ENCODE data around the gene GAR1. TPM values are rescaled to one million over a fixed set of nuclear protein-coding genes. Genes with fewer than 3 reads are reported as not detected.
"Not testable (repeated sequence)": the region's sequence is repeated elsewhere in the genome, so short reads cannot be mapped to it uniquely, and the experiment has no call there.

Gene GAR1
- 5.9 TPM for total RNA-seq
- polyA plus RNA-seq, result 33.4 TPM
- long read RNA-seq, donor 1, result 0 reads
- long read RNA-seq, donor 2, result 0 reads
- long read RNA-seq, donor 3, transcript GAR1-201 (7 exons, 1,224 nt), result major isoform, 5 of 35 reads
- long read RNA-seq, donor 3, partial matches to known transcripts, result 28 of 35 reads
- long read RNA-seq, donor 3, other reads (novel, unspliced or antisense), result 0 of 35 reads
- long read RNA-seq, donor 4, transcript GAR1-201 (7 exons, 1,224 nt), result major isoform, 5 of 22 reads
- long read RNA-seq, donor 4, partial matches to known transcripts, result 14 of 22 reads
- long read RNA-seq, donor 4, other reads (novel, unspliced or antisense), result 0 of 22 reads
- long read RNA-seq, donor 5, transcript GAR1-201 (7 exons, 1,224 nt), result major isoform, 10 of 49 reads
- long read RNA-seq, donor 5, partial matches to known transcripts, result 36 of 49 reads
- long read RNA-seq, donor 5, other reads (novel, unspliced or antisense), result 0 of 49 reads
- long read RNA-seq, donor 6, partial matches to known transcripts, result 0 of 4 reads
- long read RNA-seq, donor 6, other reads (novel, unspliced or antisense), result 0 of 4 reads
- long read RNA-seq, donor 7, partial matches to known transcripts, result 5 of 11 reads
- long read RNA-seq, donor 7, other reads (novel, unspliced or antisense), result 0 of 11 reads
- long read RNA-seq, donor 8, partial matches to known transcripts, result 0 of 1 reads
- long read RNA-seq, donor 8, other reads (novel, unspliced or antisense), result 0 of 1 reads
- long read RNA-seq, donor 9, partial matches to known transcripts, result 0 of 4 reads
- long read RNA-seq, donor 9, other reads (novel, unspliced or antisense), result 0 of 4 reads
- long read RNA-seq, donor 10, partial matches to known transcripts, result 0 of 4 reads
- long read RNA-seq, donor 10, other reads (novel, unspliced or antisense), result 0 of 4 reads

DNA sequence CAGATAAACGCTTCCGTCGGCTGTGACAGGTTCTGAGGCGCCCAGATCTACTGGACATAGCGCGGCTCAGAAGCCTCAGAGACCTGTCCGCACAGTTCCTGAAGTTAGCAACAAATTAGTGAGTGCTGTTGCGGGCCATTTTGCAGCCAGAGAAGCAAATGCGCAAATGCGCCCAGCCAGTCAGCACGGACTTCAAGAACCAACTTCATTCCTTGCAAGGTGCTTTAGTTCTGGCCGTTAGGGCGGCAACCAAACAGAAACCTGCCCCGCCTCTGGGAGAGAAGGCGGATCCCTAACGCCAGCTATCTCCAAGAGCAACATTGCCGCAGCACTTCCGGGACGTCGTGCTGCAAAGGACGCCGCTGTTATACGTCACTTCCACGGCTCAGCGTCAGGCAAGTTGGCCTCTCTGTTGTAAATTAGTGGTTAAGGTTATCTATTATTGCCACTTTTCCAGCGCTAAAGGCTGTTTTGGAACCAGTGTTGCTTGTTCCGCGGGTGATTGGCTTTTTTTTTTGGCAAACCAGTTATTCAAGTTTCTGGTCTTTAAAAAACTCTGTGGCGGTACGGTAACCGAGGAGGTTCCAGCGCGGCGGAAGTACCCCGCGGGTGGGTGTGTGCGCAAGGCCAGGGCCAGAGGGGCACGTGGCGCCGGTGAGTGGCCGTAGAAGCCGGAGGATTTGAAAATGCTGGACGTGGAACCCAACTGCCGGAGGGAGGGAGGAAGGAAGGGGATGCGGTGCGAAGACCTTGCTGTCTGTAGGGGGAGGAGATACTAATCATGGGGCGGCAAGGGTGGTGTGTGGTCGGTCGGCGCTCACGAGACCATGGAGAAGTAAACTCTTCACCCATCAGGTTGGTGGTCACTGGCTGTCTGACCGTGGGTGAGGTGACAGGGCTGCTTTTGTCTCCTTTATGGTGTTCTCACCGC is at the start of gene GAR1:
GAR1 (plus strand) TSS at position 612 of the 931 bp plus-strand sequence. CDS start 403 bp downstream, outside the sequence.
- H3K9me3 ChIP-seq (ENCODE audit: control insufficient read depth in 2 of 2, insufficient read depth in 1 of 2, low read length in 1 of 2), result no peaks in the 10 kb centered on the region
- under 1% methylated on average over 53 of the region's 53 CpGs for WGBS
- H3K36me3 ChIP-seq (ENCODE audit: control insufficient read depth in 2 of 2, insufficient read depth in 2 of 2, low read length in 1 of 2), result peaks cover 2 to 21% of the 10 kb centered on the region in 2 donors
- no peaks in the 10 kb centered on the region for H3K27me3 ChIP-seq (ENCODE audit: control insufficient read depth in 2 of 2, insufficient read depth in 1 of 2, low read length in 1 of 2)
- peak within 1 kb of the TSS; percentile 69 to 90 for H3K27ac ChIP-seq (ENCODE audit: low read depth in 1 of 2, low read length in 1 of 2)
- DNase-seq (ENCODE audit: low read depth in 6 of 9, low spot score in 9 of 9), result peak; percentile 80 to 96 (median 89)
- H3K4me3 ChIP-seq (ENCODE audit: low read length in 2 of 2), result peak within 1 kb of the TSS; percentile 75 to 76
- H3K4me1 ChIP-seq (ENCODE audit: control insufficient read depth in 2 of 2, insufficient read depth in 2 of 2, low read length in 2 of 2), result peaks cover 8% of the 10 kb centered on the region in 2 donors

DNA sequence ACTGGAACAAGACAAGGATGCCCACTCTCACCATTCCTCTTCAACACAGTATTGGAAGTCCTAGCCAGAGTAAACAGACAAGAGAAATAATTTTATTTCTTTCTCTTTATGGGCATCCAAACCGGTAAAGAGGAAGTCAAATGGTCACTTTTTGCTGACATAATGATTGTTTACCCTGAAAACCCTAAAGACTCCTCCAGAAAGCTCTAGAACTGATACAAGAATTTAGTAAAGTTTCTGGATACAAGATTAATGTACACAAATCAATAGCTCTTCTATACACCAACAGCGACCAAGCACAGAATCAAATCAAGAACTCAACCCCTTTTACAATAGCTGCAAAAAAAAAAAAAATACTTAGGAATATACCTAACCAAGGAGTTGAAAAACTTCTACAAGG is 33.5 kb upstream of the GAR1 start:
- H3K27me3 ChIP-seq (ENCODE audit: control insufficient read depth in 2 of 2, insufficient read depth in 1 of 2, low read length in 1 of 2); H3K36me3 ChIP-seq (ENCODE audit: control insufficient read depth in 2 of 2, insufficient read depth in 2 of 2, low read length in 1 of 2); DNase-seq (ENCODE audit: low read depth in 6 of 9, low spot score in 9 of 9); H3K4me1 ChIP-seq (ENCODE audit: control insufficient read depth in 2 of 2, insufficient read depth in 2 of 2, low read length in 2 of 2); H3K9me3 ChIP-seq (ENCODE audit: control insufficient read depth in 2 of 2, insufficient read depth in 1 of 2, low read length in 1 of 2); H3K27ac ChIP-seq (ENCODE audit: low read depth in 1 of 2, low read length in 1 of 2); H3K4me3 ChIP-seq (ENCODE audit: low read length in 2 of 2): not testable (repeated sequence)
- WGBS, result 91% methylated on average over 2 of the region's 2 CpGs

GRCh38 chr4:109786846-109787245 is 28.7 kb upstream of the GAR1 start:
- 97% methylated on average over 1 of the region's 1 CpG for WGBS

DNA sequence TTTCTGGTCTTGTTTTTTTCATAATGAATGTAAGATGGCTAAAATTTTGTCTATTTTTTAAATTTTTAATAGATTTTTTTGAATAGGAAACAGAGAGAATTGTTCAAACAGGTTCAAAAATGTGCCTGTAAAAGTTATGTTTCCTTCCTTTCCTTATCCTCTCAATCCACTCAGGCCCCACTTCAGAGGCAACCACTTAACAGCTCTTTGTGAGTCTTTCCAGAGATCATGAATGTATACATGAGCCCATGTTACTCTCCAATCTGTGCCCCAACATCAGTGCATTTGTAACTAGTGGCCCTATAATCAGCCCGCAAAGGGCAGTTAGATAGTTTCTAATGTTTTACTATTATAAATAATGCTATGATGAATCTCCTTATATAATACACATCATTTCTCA is 27.8 kb upstream of the GAR1 start:
- DNase-seq (ENCODE audit: low read depth in 6 of 9, low spot score in 9 of 9), result no peak
- WGBS, result 100% methylated on average over 1 of the region's 1 CpG

More at GRCh38 chr4:109786846-109787245, 28.7 kb upstream of the GAR1 start:
- Histone ChIP-seq H3K4me3 (ENCODE audit: low read length in 2 of 2) (no peak overlapping the region), H3K27ac (ENCODE audit: low read depth in 1 of 2, low read length in 1 of 2) (no peak overlapping the region), H3K4me1 (ENCODE audit: control insufficient read depth in 2 of 2, insufficient read depth in 2 of 2, low read length in 2 of 2) (no peaks in the 10 kb centered on the region), H3K36me3 (ENCODE audit: control insufficient read depth in 2 of 2, insufficient read depth in 2 of 2, low read length in 1 of 2) (no peaks in the 10 kb centered on the region), H3K27me3 (ENCODE audit: control insufficient read depth in 2 of 2, insufficient read depth in 1 of 2, low read length in 1 of 2) (no peaks in the 10 kb centered on the region), H3K9me3 (ENCODE audit: control insufficient read depth in 2 of 2, insufficient read depth in 1 of 2, low read length in 1 of 2) (no peaks in the 10 kb centered on the region)
- DNase-seq (ENCODE audit: low read depth in 6 of 9, low spot score in 9 of 9), result no peak

GRCh38 chr4:109795059-109795458 is 20.5 kb upstream of the GAR1 start:
- WGBS, result 98% methylated on average over 6 of the region's 6 CpGs
- Histone ChIP-seq H3K9me3 (ENCODE audit: control insufficient read depth in 2 of 2, insufficient read depth in 1 of 2, low read length in 1 of 2) (peaks cover 0 to 7% of the 10 kb centered on the region in 2 donors), H3K27ac (ENCODE audit: low read depth in 1 of 2, low read length in 1 of 2) (no peak overlapping the region), H3K4me1 (ENCODE audit: control insufficient read depth in 2 of 2, insufficient read depth in 2 of 2, low read length in 2 of 2) (no peaks in the 10 kb centered on the region), H3K36me3 (ENCODE audit: control insufficient read depth in 2 of 2, insufficient read depth in 2 of 2, low read length in 1 of 2) (no peaks in the 10 kb centered on the region), H3K27me3 (ENCODE audit: control insufficient read depth in 2 of 2, insufficient read depth in 1 of 2, low read length in 1 of 2) (no peaks in the 10 kb centered on the region), H3K4me3 (ENCODE audit: low read length in 2 of 2) (no peak overlapping the region)
- no peak for DNase-seq (ENCODE audit: low read depth in 6 of 9, low spot score in 9 of 9)

More for the DNA sequence above, 27.8 kb upstream of the GAR1 start:
- Histone ChIP-seq H3K4me3 (ENCODE audit: low read length in 2 of 2) (no peak overlapping the region), H3K4me1 (ENCODE audit: control insufficient read depth in 2 of 2, insufficient read depth in 2 of 2, low read length in 2 of 2) (no peaks in the 10 kb centered on the region), H3K9me3 (ENCODE audit: control insufficient read depth in 2 of 2, insufficient read depth in 1 of 2, low read length in 1 of 2) (no peaks in the 10 kb centered on the region), H3K36me3 (ENCODE audit: control insufficient read depth in 2 of 2, insufficient read depth in 2 of 2, low read length in 1 of 2) (no peaks in the 10 kb centered on the region), H3K27me3 (ENCODE audit: control insufficient read depth in 2 of 2, insufficient read depth in 1 of 2, low read length in 1 of 2) (no peaks in the 10 kb centered on the region), H3K27ac (ENCODE audit: low read depth in 1 of 2, low read length in 1 of 2) (no peak overlapping the region)

DNA sequence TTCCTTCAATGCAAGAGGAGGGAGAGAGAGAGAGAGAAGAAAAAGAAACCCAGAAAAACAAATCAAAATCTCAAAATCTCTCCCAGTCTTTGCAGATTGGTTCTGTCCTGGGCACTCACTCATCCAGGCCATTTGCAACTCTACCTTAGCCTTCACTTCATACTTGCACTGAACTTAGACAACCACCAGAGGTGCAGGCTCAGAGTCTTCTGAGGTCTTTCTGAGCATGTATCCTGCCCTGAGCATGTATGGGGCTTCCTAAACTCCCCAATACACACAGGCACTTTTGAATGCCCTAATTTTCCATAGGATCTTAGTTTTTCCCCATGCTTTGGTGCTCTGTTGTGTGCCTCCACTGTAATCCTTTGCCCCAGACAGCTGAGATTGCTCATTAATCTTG is 16.7 kb upstream of the GAR1 start:
- Histone ChIP-seq H3K4me1 (ENCODE audit: control insufficient read depth in 2 of 2, insufficient read depth in 2 of 2, low read length in 2 of 2) (no peaks in the 10 kb centered on the region), H3K9me3 (ENCODE audit: control insufficient read depth in 2 of 2, insufficient read depth in 1 of 2, low read length in 1 of 2) (peaks cover 0 to 7% of the 10 kb centered on the region in 2 donors), H3K27ac (ENCODE audit: low read depth in 1 of 2, low read length in 1 of 2) (no peak overlapping the region), H3K27me3 (ENCODE audit: control insufficient read depth in 2 of 2, insufficient read depth in 1 of 2, low read length in 1 of 2) (no peaks in the 10 kb centered on the region), H3K4me3 (ENCODE audit: low read length in 2 of 2) (no peak overlapping the region), H3K36me3 (ENCODE audit: control insufficient read depth in 2 of 2, insufficient read depth in 2 of 2, low read length in 1 of 2) (no peaks in the 10 kb centered on the region)
- DNase-seq (ENCODE audit: low read depth in 6 of 9, low spot score in 9 of 9), result no peak

GRCh38 chr4:109801099-109801789 is 14.3 kb upstream of the GAR1 start:
- Histone ChIP-seq H3K4me1 (ENCODE audit: control insufficient read depth in 2 of 2, insufficient read depth in 2 of 2, low read length in 2 of 2) (no peaks in the 10 kb centered on the region), H3K36me3 (ENCODE audit: control insufficient read depth in 2 of 2, insufficient read depth in 2 of 2, low read length in 1 of 2) (no peaks in the 10 kb centered on the region), H3K9me3 (ENCODE audit: control insufficient read depth in 2 of 2, insufficient read depth in 1 of 2, low read length in 1 of 2) (peaks cover 0 to 3% of the 10 kb centered on the region in 2 donors), H3K27me3 (ENCODE audit: control insufficient read depth in 2 of 2, insufficient read depth in 1 of 2, low read length in 1 of 2) (no peaks in the 10 kb centered on the region), H3K4me3 (ENCODE audit: low read length in 2 of 2) (no peak overlapping the region), H3K27ac (ENCODE audit: low read depth in 1 of 2, low read length in 1 of 2) (no peak overlapping the region)
- WGBS, result 84% methylated on average over 4 of the region's 4 CpGs
- no peak for DNase-seq (ENCODE audit: low read depth in 6 of 9, low spot score in 9 of 9)

- Histone ChIP-seq H3K36me3 (ENCODE audit: control insufficient read depth in 2 of 2, insufficient read depth in 2 of 2, low read length in 1 of 2) (no peaks in the 10 kb centered on the region), H3K9me3 (ENCODE audit: control insufficient read depth in 2 of 2, insufficient read depth in 1 of 2, low read length in 1 of 2) (no peaks in the 10 kb centered on the region), H3K27me3 (ENCODE audit: control insufficient read depth in 2 of 2, insufficient read depth in 1 of 2, low read length in 1 of 2) (no peaks in the 10 kb centered on the region), H3K27ac (ENCODE audit: low read depth in 1 of 2, low read length in 1 of 2) (no peak within 1 kb of the TSS), H3K4me3 (ENCODE audit: low read length in 2 of 2) (no peak within 1 kb of the TSS), H3K4me1 (ENCODE audit: control insufficient read depth in 2 of 2, insufficient read depth in 2 of 2, low read length in 2 of 2) (no peaks in the 10 kb centered on the region)
- no peak for DNase-seq (ENCODE audit: low read depth in 6 of 9, low spot score in 9 of 9)
- WGBS, result 78% methylated on average over 2 of the region's 2 CpGs
Observed at GRCh38 chr4:109801895-109802319, 13.7 kb upstream of the GAR1 start, which contains the start of gene CFI. Gene CFI, minus strand, starts transcription at chr4:109801999. Its CDS starts 28 bp downstream, at chr4:109801971.

All from thymus (tissue), 14 donors.